Central memory CD4-positive, alpha-beta T cell (primary cell): ENCODE results near the gene TMPRSS15.

Source experiments
- DNase-seq: peaks from one replicate; pipeline ENCODE4 v3.0.0; 2022

TMPRSS15 gene

DNA sequence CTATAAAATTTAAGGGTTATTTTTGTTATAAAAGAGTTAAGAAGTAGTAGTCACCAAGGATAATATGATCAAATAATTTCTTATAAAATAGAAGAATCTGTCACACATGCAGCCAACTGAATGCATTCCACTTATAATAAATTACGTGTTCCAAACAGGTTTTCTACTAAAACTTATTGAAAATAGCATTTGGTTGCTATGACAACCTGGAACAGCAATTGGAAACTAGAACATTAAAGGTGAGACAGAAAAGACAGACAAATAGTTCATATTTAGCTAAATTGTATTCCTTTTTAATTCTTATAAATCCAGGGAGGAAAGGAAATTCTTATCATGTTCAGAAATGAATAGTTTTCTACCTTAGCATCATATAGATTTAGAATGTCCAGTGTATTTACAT is 168.0 kb downstream of the TMPRSS15 start:
- no peak for DNase-seq

DNA sequence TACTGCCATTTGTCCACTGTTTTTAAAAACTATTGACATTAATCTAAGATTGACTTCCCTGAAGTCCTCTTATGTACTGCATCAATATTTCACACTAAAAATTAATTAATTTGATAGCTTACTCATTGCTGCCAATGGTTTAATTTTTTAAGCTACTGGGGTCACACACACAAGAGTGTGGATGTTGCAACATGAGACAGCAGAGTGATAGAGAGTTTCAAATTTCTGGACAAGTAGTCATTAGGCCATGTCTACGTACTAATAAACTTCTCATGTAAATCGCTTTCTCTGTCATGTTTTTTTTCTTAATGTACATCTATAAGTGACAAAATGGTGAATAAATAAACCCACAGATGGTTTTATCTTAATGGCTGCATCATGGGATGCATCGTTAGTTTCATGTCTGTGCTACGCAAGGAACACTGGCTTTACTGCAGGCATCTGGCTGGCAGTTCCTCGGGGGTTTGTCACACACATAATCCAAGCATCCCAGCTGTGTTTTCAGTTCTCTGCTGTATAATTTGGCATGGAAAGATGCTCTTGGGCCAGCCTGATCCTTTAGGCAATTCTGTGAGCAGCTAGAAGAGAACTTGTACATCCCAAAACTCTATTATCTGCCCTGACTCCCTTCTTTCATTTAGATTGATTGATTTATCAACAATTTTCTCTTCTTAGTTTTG is 175.4 kb downstream of the TMPRSS15 start:
- no peak for DNase-seq

GRCh38 chr21:18222346-18222745 is 181.2 kb downstream of the TMPRSS15 start:
- no peak for DNase-seq

GRCh38 chr21:18220498-18220897 is 183.1 kb downstream of the TMPRSS15 start:
- DNase-seq, result no peak
